M059J (cell line): ENCODE results near the gene PANK1. TPM values are rescaled to one million over a fixed set of nuclear protein-coding genes. Genes with fewer than 3 reads are reported as not detected.
"Not testable (repeated sequence)": the region's sequence is repeated elsewhere in the genome, so short reads cannot be mapped to it uniquely, and the experiment has no call there.

Experiments
- DNase-seq: peaks from one replicate; pipeline ENCODE4 v3.0.0-alpha.2; 2012; ENCODE audit warnings: low read depth
- total RNA-seq: library from RNA; depleted of rRNA; stranded (reverse); fragments of >200 nt; shearing (Covaris generic); gene quantifications from 2 replicates; pipeline ENCODE4 v1.2.3, GENCODE V29; 2014

Gene PANK1
- total RNA-seq, 1 experiment from 2014 or later, result 12.0 TPM

DNA sequence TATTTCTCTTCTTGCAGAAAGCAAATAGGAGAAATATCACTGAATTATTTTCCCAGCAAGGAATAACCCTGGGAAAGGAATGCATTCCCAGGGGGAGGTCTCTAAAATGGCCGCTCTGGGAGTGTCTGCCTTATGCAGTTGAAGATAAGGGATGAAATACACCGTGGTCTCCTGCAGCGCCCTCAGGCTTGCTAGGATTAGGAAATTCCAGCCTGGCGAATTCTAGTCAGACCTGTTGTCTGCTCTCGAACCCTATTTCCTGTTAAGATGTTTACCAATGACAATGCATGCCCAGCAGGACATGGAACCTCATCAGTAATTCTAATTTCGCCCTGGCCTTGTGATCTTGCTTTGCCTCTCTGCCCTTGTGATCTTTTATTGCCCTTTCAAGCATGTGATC, 24.7 kb downstream of the PANK1 start:
- not testable (repeated sequence) for DNase-seq

GRCh38 chr10:89615824-89616223, 29.2 kb downstream of the PANK1 start:
- no peak for DNase-seq

GRCh38 chr10:89615112-89615511, 29.9 kb downstream of the PANK1 start:
- DNase-seq, result no peak

DNA sequence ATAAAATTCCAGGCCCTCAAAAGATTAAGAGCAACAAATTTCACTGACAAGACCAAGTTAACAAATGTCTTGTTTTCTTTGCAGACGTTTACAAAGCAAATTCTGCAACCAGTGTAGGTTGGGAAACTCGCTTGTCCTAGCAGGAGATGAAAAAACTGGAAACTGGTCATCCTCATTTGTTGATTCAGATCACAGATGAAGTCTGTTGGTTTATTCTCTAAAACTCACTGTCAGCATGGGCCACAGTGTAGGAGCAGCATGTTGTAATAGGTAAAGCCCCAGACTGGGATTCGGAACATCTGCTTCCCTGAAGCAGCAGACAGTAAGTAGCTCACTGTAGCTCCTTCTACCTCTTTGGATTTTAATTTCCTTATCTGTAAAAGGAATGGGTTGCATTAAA, 31.5 kb downstream of the PANK1 start:
- no peak for DNase-seq

GRCh38 chr10:89611282-89611681, 33.8 kb downstream of the PANK1 start:
- no peak for DNase-seq

DNA sequence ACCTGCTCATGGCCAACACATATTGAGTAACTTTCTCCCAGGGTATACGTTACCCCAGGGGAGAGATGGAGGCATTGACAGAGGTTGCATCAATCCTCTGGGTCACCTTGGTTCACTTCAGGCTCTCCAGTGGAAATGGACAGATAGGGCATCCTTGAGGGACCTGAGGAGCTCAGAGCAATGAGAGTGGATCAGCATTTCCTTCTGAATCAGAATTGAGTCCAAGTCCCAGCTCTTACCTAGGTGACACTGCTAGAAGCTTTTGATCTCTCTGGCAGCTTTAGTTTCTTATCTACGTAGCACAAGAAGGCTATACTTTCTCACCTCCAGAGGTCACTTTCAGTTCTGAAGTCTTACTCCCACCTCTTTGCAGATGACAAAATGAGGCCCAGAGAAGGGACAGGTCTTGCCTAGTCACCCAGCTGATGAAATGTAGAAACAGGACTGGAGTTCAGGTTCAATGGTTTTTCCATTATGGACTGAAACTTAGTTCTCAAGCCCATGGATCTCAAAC, 35.2 kb downstream of the PANK1 start:
- no peak for DNase-seq

DNA sequence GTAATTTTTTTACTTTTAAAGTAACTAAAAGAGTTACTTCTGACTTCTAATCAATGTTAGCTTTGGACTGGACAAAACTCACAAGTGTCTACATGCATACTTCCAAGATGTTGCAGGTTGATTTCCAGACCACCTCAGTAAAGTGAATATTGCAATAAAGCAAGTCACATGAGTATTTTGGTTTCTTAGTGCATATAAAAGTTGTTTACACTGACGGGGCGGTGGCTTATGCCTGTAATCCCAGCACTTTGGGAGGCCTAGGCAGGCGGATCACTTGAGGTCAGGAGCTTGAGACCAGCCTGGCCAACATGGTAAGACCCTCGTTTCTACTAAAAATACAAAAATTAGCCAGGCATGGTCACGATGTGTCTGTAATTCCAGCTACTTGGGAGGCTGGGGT, 40.8 kb downstream of the PANK1 start:
- DNase-seq, result no peak

DNA sequence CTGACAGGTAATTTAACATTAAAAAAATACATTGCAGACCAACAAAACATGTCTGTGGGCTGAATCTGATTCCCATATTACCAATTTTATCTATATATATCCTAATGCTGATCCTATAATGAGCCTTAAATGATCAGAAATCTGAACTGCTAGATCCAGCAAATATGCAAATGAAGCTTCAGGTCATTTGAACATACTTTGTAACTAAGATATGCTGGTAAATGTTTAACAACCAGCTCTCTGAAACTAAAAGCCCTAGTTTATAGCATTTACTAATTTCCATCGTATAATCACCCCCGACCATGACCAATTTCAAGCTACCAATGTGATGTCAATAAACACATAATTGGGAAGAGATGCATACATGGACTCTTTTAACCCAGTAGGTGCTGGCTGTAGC, 42.1 kb downstream of the PANK1 start:
- no peak for DNase-seq

- no peak for DNase-seq
Measured at GRCh38 chr10:89601728-89602361, 43.2 kb downstream of the PANK1 start.

GRCh38 chr10:89600041-89600440, 45.0 kb downstream of the PANK1 start:
- no peak for DNase-seq

DNA sequence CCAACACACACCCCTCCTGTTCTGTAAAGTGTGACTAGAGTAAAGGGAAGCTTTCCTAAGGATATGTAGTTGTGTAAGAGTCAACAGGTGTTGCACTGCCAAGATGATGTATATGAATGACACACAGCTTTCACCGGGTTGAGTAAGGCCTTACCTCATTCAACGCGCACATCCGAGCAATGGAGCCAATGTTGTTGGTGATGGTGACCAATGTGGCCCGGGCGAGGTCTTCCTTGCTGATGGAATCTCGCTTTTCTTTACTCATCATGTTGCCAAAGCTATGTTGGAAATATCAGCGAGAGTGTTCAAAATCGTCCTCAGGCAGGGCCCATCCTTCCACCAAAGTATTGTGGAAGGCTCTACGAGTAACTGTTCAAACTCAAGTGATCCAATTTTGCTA, 52.0 kb downstream of the PANK1 start:
- no peak for DNase-seq

GRCh38 chr10:89592539-89592938, 52.5 kb downstream of the PANK1 start:
- no peak for DNase-seq

DNA sequence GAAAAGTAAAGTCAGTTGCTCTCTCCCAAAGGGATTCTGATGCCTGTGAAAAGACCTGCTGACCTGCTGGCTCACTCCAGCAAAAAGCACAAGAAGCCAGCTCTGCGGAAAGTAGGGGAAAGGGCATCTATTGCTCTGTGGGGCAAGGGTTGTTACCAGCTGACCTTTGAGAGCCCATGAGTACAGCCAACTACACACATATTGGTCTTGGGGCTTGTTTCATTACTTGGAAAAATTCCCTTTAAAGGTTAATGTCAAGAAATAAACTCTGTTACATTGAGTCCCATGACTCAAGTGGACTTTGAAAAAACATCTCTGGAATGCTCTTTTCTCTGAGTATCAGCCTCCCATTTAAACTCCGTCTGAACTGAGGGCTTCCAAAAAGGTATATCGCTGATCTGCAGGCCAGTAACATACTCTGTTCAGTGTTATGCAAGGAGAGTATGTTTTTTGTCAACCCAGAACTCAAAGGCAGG, 53.2 kb downstream of the PANK1 start:
- peak; percentile 9 for DNase-seq

- peak; percentile 55 for DNase-seq
Measured at GRCh38 chr10:89591111-89591795, 53.8 kb downstream of the PANK1 start.

- DNase-seq, result no peak
Measured at GRCh38 chr10:89590326-89590725, 54.7 kb downstream of the PANK1 start.

DNA sequence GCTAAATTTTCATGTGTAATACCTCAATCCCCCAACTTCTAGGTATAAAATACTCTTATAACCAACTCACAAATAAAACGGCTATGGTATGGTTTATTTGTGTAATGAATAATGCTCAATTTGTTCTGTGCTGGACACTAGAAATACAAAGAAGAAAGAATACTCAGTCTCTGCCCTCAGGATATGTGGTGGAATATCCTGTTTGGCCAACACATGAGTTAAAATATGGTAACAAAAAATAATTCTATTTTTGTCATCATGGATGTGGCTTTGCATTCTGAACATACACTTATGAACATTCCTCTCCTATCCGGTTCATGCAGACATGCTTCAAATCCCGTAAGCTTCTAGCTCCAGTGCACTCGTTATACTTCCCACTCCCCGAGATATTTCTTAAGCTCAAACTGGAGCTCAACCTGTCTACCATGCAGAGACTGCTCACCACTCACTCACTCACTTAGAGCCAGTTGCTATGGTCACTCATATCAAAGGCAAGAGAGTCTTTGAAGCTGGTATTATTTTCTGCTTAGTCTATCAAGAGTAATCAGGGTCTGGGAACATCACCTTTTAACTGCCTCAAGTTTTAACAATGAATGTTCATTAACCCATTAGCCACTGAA, 55.8 kb downstream of the PANK1 start:
- no peak for DNase-seq

GRCh38 chr10:89588671-89589070, 56.4 kb downstream of the PANK1 start:
- no peak for DNase-seq

DNA sequence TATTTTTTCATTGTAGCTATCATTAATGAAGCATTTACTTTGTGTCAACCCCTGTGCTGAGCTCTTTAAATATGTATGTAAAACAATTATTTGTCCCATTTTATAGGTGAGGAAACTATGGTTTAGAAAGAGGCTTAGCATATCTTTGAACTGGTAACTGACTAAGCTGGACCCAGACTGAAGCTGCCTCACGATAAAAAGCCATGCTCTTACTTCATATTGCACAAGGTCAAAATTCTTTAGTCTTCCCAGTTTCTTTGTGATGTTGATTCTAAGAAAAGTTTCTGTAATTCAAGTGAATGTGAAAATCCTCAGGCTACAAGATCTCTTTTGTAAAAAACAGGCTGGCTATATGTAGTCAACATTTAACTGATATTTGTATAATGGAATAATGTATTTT, 63.0 kb downstream of the PANK1 start:
- no peak for DNase-seq

GRCh38 chr10:89580243-89580642, 64.8 kb downstream of the PANK1 start:
- no peak for DNase-seq

DNA sequence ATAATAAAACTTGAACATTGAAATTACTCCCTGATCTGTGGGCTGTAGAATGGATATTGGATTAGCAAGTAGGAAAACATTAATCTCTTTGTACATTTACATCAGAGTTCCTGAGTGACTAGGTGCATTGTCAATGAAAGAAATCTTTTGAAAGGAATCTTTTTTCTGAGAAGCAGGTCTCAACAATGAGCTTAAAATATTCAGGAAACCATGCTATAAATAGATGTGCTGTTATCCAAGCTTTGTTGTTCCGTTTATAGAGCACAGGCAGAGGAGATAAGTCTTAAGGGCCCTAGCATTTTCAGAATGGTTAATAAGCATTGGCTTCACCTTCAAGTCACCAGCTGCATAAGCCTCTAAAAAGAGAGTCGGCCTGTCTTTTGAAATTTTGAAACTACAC, 68.3 kb downstream of the PANK1 start:
- DNase-seq, result no peak

DNA sequence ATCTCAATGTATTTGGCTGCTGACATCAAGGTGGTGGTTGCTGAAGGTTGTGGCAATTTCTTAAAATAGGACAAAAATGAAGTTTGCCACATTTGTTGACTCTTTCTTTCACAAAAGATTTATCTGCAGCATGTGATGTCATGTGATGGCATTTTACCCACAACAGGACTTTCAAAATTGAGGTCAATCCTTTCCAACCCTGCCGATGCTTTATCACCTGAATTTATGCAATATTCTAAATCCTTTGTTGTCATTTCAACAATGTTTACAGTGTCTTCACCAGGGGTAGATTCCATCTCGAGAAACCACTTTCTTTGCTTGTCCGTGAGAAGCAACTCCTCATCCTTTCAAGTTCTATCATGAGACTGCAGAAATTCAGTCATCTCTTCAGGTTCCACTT, 69.0 kb downstream of the PANK1 start:
- DNase-seq, result no peak

DNA sequence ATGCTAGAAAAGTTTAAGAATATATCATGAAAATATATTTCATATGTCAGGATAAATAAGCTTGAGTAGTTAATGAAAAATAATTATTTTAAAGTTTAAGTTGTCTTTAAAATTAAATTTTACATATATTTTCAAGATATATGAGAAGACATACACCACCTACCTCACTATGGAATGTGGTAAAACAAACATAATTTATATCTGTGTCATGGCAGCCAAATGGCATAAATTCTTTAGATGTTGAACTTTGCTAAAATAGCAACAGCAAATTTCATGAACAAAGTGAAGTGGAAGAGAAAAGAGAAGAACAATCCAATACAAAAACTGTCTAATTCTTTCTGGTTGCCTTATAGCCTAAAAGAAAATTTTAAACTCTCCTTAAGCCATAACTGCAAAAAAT, 70.0 kb downstream of the PANK1 start:
- no peak for DNase-seq

DNA sequence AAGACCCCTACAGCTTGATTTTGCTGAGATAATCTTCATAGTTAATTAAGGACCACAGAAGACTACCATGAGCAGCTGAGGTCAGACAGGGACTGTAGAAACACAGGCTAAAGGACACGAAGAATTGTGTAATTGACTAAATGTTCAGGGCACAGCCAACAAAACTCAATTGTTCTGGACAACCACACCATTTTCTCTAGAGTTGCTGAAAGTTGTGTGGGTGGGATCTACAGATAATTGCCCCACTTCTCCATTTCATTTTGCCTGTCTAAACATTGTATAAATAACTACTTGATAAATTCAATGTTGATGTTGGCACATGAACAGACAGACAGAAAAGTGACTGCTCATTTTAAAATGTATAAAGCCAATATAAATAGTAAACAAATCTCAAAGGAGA, 70.7 kb downstream of the PANK1 start:
- no peak for DNase-seq
